ENCODE measurements around the gene DPM3.

- TF ChIP-seq POLR2AphosphoS5 (IDR thresholded peaks at IDR 0.05) (no peak), CTCF (IDR thresholded peaks at IDR 0.05) (no peak), POLR2A (IDR thresholded peaks at IDR 0.05; ENCODE audit: low read depth) (no peak)
These were observed 19.1 kb downstream of the DPM3 start for GRCh38 chr1:155121249-155121648.

Data from esophagus muscularis mucosa (tissue), 3 donors.